Stimulated activated CD8-positive, alpha-beta memory T cell treated with anti-CD3 and anti-CD28 coated beads, Interleukin-2, amount 100 ng/mL, for 48 hours (primary cell): ENCODE measurements around the gene CEP250.

Source experiments
- DNase-seq, 2 donors: peaks; one replicate each; pipeline ENCODE4 v3.0.0-alpha.2; 2020; ENCODE audit warnings: low read depth in 2 of 2

Gene CEP250

DNA sequence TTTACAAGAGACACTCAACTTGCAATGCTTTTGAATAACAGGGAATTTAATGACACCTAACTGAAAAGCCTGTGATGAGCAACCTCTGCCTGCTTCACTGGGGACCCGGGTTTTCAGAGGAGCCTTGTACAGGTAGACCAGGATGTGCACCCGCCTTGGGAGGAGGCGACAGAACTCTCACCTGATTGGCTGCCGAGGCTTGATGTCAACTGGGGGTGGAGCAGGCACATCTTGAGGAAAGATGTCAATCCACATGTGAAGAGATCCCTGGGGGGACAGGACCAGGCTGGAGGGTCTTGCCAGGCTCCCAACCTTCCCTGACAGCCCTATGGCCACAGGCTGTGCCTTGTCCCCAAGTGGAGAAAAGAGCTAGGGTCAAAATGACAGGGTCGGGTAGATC lies 106.3 kb downstream of the CEP250 start:
- DNase-seq, result no peak

DNA sequence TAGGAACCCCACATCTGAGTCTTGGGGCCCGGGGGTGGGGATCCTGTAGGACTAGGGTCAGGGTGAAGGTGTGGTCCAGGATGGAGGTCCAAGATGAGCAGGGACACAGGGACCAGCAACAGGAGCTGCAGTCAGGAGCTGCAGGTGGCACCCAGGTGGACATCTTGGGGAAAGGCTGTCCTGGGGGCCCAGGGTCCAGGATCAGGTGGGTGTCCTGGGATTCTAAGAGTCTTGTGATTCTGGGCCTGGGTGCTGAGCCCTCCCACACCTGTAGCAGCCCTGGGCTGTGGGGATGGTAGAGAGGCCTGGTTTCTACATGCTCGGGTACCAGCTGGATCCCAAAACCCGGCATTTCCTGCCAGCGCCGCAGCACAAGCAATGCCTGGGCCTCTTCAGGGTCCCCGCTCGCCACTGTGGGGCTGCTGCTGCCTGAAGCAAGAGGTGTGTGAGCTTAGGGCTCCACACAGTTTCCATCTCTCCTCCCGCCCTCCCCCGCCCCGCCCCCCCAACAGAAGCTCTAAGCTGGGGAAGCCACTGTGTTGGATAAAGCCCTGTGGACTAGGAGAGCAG lies 107.2 kb downstream of the CEP250 start:
- DNase-seq, result no peak

DNA sequence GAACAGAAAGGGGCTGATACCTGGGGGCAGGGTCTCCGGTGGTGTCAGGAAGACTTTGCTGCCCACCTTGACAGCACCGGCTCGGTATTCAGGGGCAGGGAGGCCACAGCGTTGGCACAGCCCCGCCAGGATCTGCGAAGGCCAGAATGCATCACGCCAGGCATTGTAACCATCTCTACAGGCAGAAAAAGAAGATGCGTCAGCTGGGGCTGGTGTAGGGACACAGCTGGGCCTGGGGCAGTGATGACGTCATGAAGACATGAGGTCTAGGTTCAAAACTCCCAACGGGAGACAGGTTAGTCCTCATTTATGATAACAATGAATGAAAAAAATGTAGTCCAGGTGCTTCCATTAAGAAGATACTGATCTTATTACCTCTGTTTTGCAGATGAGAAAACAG lies 108.4 kb downstream of the CEP250 start:
- DNase-seq, result no peak

DNA sequence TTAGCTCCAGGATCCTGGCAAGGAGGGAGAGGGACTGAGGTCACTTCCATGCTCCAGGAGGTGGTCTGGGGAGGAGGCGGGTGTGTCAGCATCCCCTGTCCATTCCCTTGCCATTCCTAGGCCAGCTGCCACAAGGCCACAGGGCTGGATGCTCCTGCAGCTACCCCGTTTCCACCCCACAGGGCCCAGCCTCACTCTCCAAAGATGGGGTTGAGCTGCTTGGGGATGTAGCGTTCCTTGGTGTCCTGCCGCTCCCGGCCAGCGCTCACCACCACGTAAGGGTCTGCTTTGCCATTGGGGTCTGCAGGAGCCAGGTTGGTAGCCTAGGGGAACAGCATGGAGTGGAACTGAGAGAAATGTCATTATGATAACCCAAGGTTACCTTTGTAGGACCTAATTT lies 109.5 kb downstream of the CEP250 start:
- no peak for DNase-seq

DNA sequence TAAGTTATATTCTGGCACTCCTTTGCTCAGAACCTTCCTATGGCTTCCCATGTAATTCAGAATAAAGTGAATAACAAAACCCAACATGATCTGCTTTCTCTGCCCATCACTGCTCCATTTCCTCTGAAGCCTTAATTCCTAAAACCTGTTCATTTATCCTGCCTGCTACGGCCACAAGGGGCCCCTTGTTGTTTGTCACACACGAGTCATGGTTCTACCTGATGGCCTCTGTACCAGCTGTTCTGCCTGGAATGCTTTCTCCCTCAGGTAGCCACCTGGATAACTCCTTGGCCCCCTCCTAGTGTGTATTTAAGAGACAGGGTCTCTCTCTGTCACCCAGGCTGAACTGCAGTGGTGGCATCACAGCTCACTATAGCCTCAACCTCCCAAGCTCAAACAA lies 113.2 kb downstream of the CEP250 start:
- no peak for DNase-seq
